ENCODE data around the gene PLEKHA3.
"Not testable (repeated sequence)": the region's sequence is repeated elsewhere in the genome, so short reads cannot be mapped to it uniquely, and the experiment has no call there.

PLEKHA3 gene

GRCh38 chr2:178522950-178523595, 42.8 kb downstream of the PLEKHA3 start:
- in situ Hi-C loops (cut with MboI; ENCODE audit: low sequenced_read_pairs), result no loop called here

GRCh38 chr2:178523596-178524134, 43.4 kb downstream of the PLEKHA3 start:
- in situ Hi-C loops (cut with MboI; ENCODE audit: low sequenced_read_pairs), result no loop called here

GRCh38 chr2:178525010-178525409, 44.8 kb downstream of the PLEKHA3 start:
- in situ Hi-C loops (cut with MboI; ENCODE audit: low sequenced_read_pairs), result not testable (repeated sequence)

GRCh38 chr2:178525460-178525859, 45.2 kb downstream of the PLEKHA3 start:
- in situ Hi-C loops (cut with MboI; ENCODE audit: low sequenced_read_pairs), result not testable (repeated sequence)

GRCh38 chr2:178526256-178526655, 46.0 kb downstream of the PLEKHA3 start:
- in situ Hi-C loops (cut with MboI; ENCODE audit: low sequenced_read_pairs), result no loop called here

GRCh38 chr2:178527592-178527991, 47.3 kb downstream of the PLEKHA3 start:
- in situ Hi-C loops (cut with MboI; ENCODE audit: low sequenced_read_pairs), result no loop called here

- in situ Hi-C loops (cut with MboI; ENCODE audit: low sequenced_read_pairs), result no loop called here
Measured at GRCh38 chr2:178528647-178529046, 48.4 kb downstream of the PLEKHA3 start.

GRCh38 chr2:178529194-178529593, 48.9 kb downstream of the PLEKHA3 start:
- in situ Hi-C loops (cut with MboI; ENCODE audit: low sequenced_read_pairs), result no loop called here

GRCh38 chr2:178530131-178530530, 49.9 kb downstream of the PLEKHA3 start:
- in situ Hi-C loops (cut with MboI; ENCODE audit: low sequenced_read_pairs), result no loop called here

- in situ Hi-C loops (cut with MboI; ENCODE audit: low sequenced_read_pairs), result no loop called here
Measured at GRCh38 chr2:178530625-178531142, 50.4 kb downstream of the PLEKHA3 start.

GRCh38 chr2:178531168-178531567, 50.9 kb downstream of the PLEKHA3 start:
- in situ Hi-C loops (cut with MboI; ENCODE audit: low sequenced_read_pairs), result no loop called here

- in situ Hi-C loops (cut with MboI; ENCODE audit: low sequenced_read_pairs), result no loop called here
Measured at GRCh38 chr2:178536037-178536436, 55.8 kb downstream of the PLEKHA3 start.

- in situ Hi-C loops (cut with MboI; ENCODE audit: low sequenced_read_pairs), result no loop called here
Measured at GRCh38 chr2:178542161-178542560, 61.9 kb downstream of the PLEKHA3 start.

- in situ Hi-C loops (cut with MboI; ENCODE audit: low sequenced_read_pairs), result no loop called here
Measured at GRCh38 chr2:178542569-178542968, 62.3 kb downstream of the PLEKHA3 start.

GRCh38 chr2:178550352-178550751, 70.1 kb downstream of the PLEKHA3 start:
- in situ Hi-C loops (cut with MboI; ENCODE audit: low sequenced_read_pairs), result no loop called here

GRCh38 chr2:178553047-178553446, 72.8 kb downstream of the PLEKHA3 start:
- in situ Hi-C loops (cut with MboI; ENCODE audit: low sequenced_read_pairs), result no loop called here
